GM19240 (cell line): ENCODE data around the gene FBXO28.
A peak's percentile ranks its signal among the peaks of the same experiment; 100 is the strongest.

Source experiments
- DNase-seq: peaks from one replicate; pipeline ENCODE4 v3.0.0; 2011; ENCODE audit warnings: low spot score; ENCODE audit not compliant: insufficient read length

FBXO28 gene

GRCh38 chr1:224157316-224157715 is 43.4 kb downstream of the FBXO28 start:
- no peak for DNase-seq

DNA sequence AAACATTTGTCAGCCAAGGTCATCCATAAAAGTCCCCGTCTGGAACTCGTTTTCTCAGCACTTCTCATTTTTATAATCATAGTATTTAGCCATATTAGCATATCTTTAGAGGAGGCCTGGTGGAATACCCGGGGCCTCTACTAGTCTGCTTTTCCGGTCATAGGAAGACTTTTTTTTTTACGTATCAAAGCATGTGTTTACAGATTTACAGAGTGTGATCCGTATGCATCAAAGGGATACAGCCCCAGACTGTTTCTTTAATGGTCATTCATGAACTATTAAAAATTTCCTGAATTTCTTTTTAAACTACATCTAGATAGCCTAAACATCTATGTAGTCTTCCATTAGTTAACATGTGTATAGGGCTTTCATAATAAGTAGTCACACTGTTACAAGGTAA is 45.6 kb downstream of the FBXO28 start:
- no peak for DNase-seq

GRCh38 chr1:224160171-224160682 is 46.3 kb downstream of the FBXO28 start:
- DNase-seq, result no peak

DNA sequence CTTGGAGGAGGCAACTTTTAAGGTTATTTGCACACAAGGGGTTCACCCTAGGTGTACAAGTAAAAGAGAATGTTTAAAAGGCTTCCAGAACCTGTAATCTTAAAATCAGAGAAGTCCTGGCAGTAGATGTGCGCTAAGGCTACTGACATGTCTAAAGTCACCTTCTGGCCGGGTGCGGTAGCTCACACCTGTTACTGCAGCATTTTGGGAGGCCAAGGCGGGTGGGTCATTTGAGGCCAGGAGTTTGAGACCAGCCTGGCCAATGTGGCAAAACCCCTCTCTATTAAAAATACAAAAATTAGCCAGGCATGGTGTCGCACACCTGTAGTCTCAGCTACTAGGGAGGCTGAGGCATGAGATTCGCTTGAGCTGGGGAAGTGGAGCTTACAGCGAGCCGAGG is 48.9 kb downstream of the FBXO28 start:
- DNase-seq, result no peak

- no peak for DNase-seq
Observed at GRCh38 chr1:224163311-224163710, 49.4 kb downstream of the FBXO28 start.

GRCh38 chr1:224168859-224169380 is 55.0 kb downstream of the FBXO28 start:
- DNase-seq, result no peak

DNA sequence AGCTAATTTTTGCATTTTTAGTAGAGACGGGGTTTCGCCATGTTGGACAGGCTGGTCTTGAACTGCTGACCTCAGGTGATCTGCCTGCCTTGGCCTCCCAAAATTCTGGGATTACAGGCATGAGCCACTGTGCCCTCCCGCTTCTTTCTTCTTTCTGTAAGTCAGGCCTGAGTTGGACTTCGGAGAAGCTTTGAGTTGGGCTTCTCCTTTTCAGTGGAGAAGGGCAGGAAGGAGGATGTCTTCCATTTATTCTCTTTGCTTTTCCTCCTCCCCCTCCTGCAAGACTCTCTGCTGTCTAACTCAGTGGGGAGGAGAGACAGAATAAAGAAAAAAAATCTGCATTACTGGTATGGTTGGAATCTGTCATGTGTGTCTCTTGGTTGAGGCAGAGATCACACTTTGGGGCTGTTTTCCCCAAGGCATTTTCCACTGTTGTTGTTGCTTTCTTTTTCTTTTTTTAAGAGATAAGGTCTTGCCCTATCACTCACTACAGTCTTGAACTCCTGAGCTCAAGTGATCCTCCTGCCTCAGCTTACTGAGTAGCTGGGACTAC is 55.9 kb downstream of the FBXO28 start:
- DNase-seq, result no peak

DNA sequence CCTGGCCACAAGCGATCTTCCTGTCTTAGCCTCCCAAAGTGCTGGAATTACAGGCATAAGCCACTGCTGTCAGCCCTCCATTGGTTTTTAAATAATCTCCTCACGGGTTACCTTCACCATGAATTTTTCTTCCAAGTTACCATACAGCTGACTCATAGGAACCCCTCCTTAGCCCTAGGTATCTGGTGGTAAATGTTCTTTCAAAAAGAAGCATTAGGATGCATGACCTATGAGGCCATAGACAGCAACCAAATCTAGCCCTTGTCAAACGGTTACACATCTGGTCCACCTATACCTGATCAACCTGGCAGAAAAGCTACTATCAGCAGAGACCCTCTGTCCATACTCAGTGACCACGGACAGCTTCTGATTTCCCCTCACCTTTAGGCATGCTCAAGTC is 56.4 kb downstream of the FBXO28 start:
- no peak for DNase-seq

GRCh38 chr1:224170748-224171478 is 57.0 kb downstream of the FBXO28 start:
- no peak for DNase-seq

- no peak for DNase-seq
Observed at GRCh38 chr1:224172229-224172628, 58.3 kb downstream of the FBXO28 start.

GRCh38 chr1:224173523-224173922 is 59.6 kb downstream of the FBXO28 start:
- no peak for DNase-seq

DNA sequence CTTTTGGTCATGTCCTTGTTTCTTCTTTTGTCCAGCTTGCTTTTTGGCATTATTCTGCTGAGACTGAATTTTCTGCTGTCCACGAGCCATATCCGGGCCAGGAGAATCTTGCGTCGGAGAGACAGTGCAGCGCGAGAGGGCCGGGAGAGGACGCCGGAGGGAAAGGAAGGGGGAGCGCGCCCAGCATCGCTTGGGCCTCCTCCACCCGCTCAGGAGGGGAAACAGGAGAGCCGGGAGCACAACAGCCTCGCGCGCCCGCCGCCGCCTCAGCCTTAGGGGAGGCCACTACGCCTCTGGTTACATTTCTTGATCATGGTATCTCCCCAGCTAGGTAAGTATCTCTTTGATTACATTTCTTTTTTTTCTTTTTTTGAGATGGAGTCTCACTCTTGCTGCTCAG is 61.7 kb downstream of the FBXO28 start:
- no peak for DNase-seq

- DNase-seq, result no peak
Observed at GRCh38 chr1:224177356-224177999, 63.6 kb downstream of the FBXO28 start.

- DNase-seq, result no peak
Observed at GRCh38 chr1:224178894-224179293, 65.0 kb downstream of the FBXO28 start.

GRCh38 chr1:224180783-224181452 is 67.0 kb downstream of the FBXO28 start:
- no peak for DNase-seq

GRCh38 chr1:224181453-224181810 is 67.5 kb downstream of the FBXO28 start:
- DNase-seq, result no peak

- no peak for DNase-seq
Observed at GRCh38 chr1:224182057-224182865, 68.3 kb downstream of the FBXO28 start.

- DNase-seq, result peak; percentile 77
Observed at GRCh38 chr1:224182866-224183590, 69.1 kb downstream of the FBXO28 start, which contains the start of gene DEGS1. DEGS1 (plus strand) TSS chr1:224183240; CDS start chr1:224183337, 97 bp downstream.

DNA sequence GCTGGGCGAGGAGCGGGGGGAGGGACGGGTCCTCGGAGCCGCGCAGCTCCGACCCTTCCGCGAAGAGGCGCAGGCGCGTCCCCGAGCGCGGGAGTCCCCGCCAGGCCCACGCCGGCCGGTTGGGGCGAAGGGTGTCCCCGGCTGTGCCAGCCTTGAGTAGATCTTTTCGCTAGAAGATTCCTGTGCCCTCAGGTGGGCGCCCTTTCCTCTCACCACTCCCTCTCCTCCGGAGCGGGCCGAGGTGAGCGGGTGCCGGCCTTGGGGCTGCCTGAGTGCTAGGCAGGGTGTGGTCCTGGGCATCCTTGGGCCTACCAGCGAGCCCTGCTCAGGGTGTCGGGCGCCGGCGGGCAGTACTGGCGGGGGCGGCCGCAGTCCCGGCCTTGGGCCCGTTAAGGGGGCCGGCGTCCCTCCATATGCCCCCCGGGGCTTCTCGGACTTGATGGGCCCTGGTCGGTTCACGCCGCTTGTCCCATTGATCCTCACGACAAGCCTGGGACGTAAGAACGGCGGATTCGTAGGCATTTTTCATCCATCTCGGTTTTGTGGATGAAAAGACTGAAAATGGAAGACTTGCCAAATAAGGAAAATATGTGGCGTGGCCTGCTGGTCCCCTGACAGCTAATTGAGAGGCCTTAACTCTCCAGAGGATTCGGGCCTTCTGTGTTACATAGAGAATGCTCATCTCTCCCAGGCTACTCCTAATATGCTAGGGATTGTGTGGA is 69.8 kb downstream of the FBXO28 start:
- no peak for DNase-seq

DNA sequence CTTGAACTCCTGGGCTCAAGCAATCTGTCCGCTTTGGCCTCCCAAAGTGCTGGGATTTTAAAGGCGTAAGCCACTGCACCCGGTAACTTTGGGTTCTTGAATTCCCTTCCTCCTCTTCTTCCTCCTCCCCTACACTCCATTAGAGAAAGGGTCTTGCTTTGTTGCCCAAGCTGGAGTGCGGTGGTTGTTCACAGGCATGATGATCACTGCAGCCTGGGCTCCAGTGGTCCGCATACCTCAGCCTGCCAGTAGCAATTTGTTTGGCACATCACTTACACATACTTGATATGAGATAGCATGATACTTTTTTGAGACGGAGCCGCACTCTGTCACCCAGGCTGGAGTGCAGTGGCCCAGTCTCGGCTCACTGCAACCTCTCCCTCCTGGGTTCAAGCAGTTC is 71.3 kb downstream of the FBXO28 start:
- DNase-seq, result no peak
